ENCODE measurements around the gene TEFM.

The TEFM gene

GRCh38 chr17:30920683-30921543 lies 14.9 kb upstream of the TEFM start:
- Histone ChIP-seq H4K8ac (ENCODE audit: low read depth, low read length) (no peak overlapping the region), H4K91ac (ENCODE audit: low read depth, low read length, poor library complexity) (no peak overlapping the region), H3K4me1 (ENCODE audit: control insufficient read depth in 2 of 2, insufficient read depth in 1 of 2, low read depth in 1 of 2, low read length in 2 of 2) (peaks cover 4 to 5% of the 10 kb centered on the region in 2 donors), H3K4me3 (ENCODE audit: low read length in 2 of 2) (no peak overlapping the region), H3K27ac (replicated peaks; ENCODE audit: low read length) (no peak overlapping the region), H2AFZ (ENCODE audit: low read length) (peak overlapping the region; percentile 68), H3K14ac (ENCODE audit: low read length) (no peak overlapping the region), H3K9ac (ENCODE audit: low read depth, low read length, poor library complexity) (no peak overlapping the region), H2BK12ac (ENCODE audit: low read length) (no peak overlapping the region), H2BK15ac (ENCODE audit: low read length) (no peak overlapping the region), H2BK120ac (ENCODE audit: low read depth, low read length) (no peak overlapping the region), H2BK5ac (ENCODE audit: low read length) (no peak overlapping the region), H3K4ac (ENCODE audit: low read length) (no peak overlapping the region), H3K27me3 (ENCODE audit: control insufficient read depth in 3 of 3, insufficient read depth in 3 of 3, low read depth in 1 of 3, low read length in 3 of 3) (peaks cover 9 to 50% (median 32%) of the 10 kb centered on the region in 3 experiments), H3K79me1 (ENCODE audit: low read depth, low read length) (no peaks in the 10 kb centered on the region), H3K23ac (ENCODE audit: low read depth, low read length, poor library complexity) (no peak overlapping the region), H3K9me3 (replicated peaks in 1 of 2; ENCODE audit: control insufficient read depth in 2 of 2, insufficient read depth in 1 of 2, low read depth in 1 of 2, low read length in 2 of 2) (peaks cover 0 to 2% of the 10 kb centered on the region in 2 donors), H3K4me2 (ENCODE audit: insufficient read depth, low read length, poor library complexity, severe bottlenecking) (no peak overlapping the region), H3K36me3 (replicated peaks in 1 of 2; ENCODE audit: control insufficient read depth in 2 of 2, insufficient read depth in 2 of 2, low read length in 2 of 2) (no peaks in the 10 kb centered on the region), H2AK5ac (ENCODE audit: low read depth, low read length) (no peak overlapping the region), H3K18ac (ENCODE audit: low read length) (peak overlapping the region; percentile 24)
- WGBS, 2 donors (ENCODE audit: extremely low coverage in 2 of 2, insufficient read length in 2 of 2, insufficient replicate concordance in 1 of 2): no CpG with 5 or more reads among the region's 11 CpGs
- DNase-seq (ENCODE audit: low spot score): no peak

- H3K9ac ChIP-seq (ENCODE audit: low read depth, low read length, poor library complexity): no peak overlapping the region
- H3K27ac ChIP-seq (replicated peaks; ENCODE audit: low read length): no peak overlapping the region
- H3K14ac ChIP-seq (ENCODE audit: low read length): no peak overlapping the region
- peak overlapping the region; percentile 68 for H2AFZ ChIP-seq (ENCODE audit: low read length)
- H3K4me3 ChIP-seq (ENCODE audit: low read length in 2 of 2): no peak overlapping the region
- peaks cover 9 to 48% (median 33%) of the 10 kb centered on the region in 3 experiments for H3K27me3 ChIP-seq (ENCODE audit: control insufficient read depth in 3 of 3, insufficient read depth in 3 of 3, low read depth in 1 of 3, low read length in 3 of 3)
- no peak overlapping the region for H3K18ac ChIP-seq (ENCODE audit: low read length)
- peaks cover 0 to 2% of the 10 kb centered on the region in 2 donors for H3K9me3 ChIP-seq (replicated peaks in 1 of 2; ENCODE audit: control insufficient read depth in 2 of 2, insufficient read depth in 1 of 2, low read depth in 1 of 2, low read length in 2 of 2)
- H3K4me2 ChIP-seq (ENCODE audit: insufficient read depth, low read length, poor library complexity, severe bottlenecking): no peak overlapping the region
- H2AK5ac ChIP-seq (ENCODE audit: low read depth, low read length): no peak overlapping the region
- H2BK12ac ChIP-seq (ENCODE audit: low read length): no peak overlapping the region
- H3K23ac ChIP-seq (ENCODE audit: low read depth, low read length, poor library complexity): no peak overlapping the region
- no peaks in the 10 kb centered on the region for H3K36me3 ChIP-seq (replicated peaks in 1 of 2; ENCODE audit: control insufficient read depth in 2 of 2, insufficient read depth in 2 of 2, low read length in 2 of 2)
- H3K79me1 ChIP-seq (ENCODE audit: low read depth, low read length): no peaks in the 10 kb centered on the region
- no peak overlapping the region for H4K8ac ChIP-seq (ENCODE audit: low read depth, low read length)
- H2BK15ac ChIP-seq (ENCODE audit: low read length): no peak overlapping the region
- no peak overlapping the region for H2BK120ac ChIP-seq (ENCODE audit: low read depth, low read length)
- no CpG with 5 or more reads among the region's 4 CpGs for WGBS, 2 donors (ENCODE audit: extremely low coverage in 2 of 2, insufficient read length in 2 of 2, insufficient replicate concordance in 1 of 2)
- no peak overlapping the region for H3K4ac ChIP-seq (ENCODE audit: low read length)
- peaks cover 4 to 5% of the 10 kb centered on the region in 2 donors for H3K4me1 ChIP-seq (ENCODE audit: control insufficient read depth in 2 of 2, insufficient read depth in 1 of 2, low read depth in 1 of 2, low read length in 2 of 2)
- no peak overlapping the region for H4K91ac ChIP-seq (ENCODE audit: low read depth, low read length, poor library complexity)
- no peak overlapping the region for H2BK5ac ChIP-seq (ENCODE audit: low read length)
- no peak for DNase-seq (ENCODE audit: low spot score)
These were observed 14.2 kb upstream of the TEFM start for GRCh38 chr17:30920282-30920681.

DNA sequence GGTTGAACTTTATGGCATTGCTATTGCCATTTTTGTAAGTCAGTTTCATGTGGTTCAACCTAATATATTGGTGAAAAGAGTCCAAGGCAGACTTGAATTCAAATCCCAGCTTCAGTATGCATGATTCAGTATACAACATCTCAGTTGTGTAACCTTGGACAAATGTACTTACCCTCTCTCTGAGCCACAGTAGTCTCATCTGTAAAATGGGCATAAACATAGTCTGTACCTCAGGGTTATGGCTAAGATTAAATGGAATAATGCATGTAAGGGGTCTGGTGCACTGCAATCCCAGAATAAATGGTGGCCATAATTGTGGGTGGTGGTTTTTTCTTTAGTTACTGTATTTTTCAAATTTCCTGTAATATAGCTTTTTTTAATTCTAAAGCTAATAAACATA lies 11.0 kb upstream of the TEFM start:
- Histone ChIP-seq H3K36me3 (replicated peaks in 1 of 2; ENCODE audit: control insufficient read depth in 2 of 2, insufficient read depth in 2 of 2, low read length in 2 of 2) (no peaks in the 10 kb centered on the region), H2BK12ac (ENCODE audit: low read length) (no peak overlapping the region), H4K8ac (ENCODE audit: low read depth, low read length) (no peak overlapping the region), H3K27me3 (ENCODE audit: control insufficient read depth in 3 of 3, insufficient read depth in 3 of 3, low read depth in 1 of 3, low read length in 3 of 3) (peaks cover under 1 to 21% (median 13%) of the 10 kb centered on the region in 3 experiments), H4K91ac (ENCODE audit: low read depth, low read length, poor library complexity) (no peak overlapping the region), H2BK15ac (ENCODE audit: low read length) (no peak overlapping the region), H3K4me1 (ENCODE audit: control insufficient read depth in 2 of 2, insufficient read depth in 1 of 2, low read depth in 1 of 2, low read length in 2 of 2) (peaks cover 4 to 5% of the 10 kb centered on the region in 2 donors), H3K4me2 (ENCODE audit: insufficient read depth, low read length, poor library complexity, severe bottlenecking) (no peak overlapping the region), H3K9ac (ENCODE audit: low read depth, low read length, poor library complexity) (no peak overlapping the region), H3K14ac (ENCODE audit: low read length) (no peak overlapping the region), H3K27ac (replicated peaks; ENCODE audit: low read length) (no peak overlapping the region), H3K79me1 (ENCODE audit: low read depth, low read length) (no peaks in the 10 kb centered on the region), H3K9me3 (replicated peaks in 1 of 2; ENCODE audit: control insufficient read depth in 2 of 2, insufficient read depth in 1 of 2, low read depth in 1 of 2, low read length in 2 of 2) (no peaks in the 10 kb centered on the region), H2AK5ac (ENCODE audit: low read depth, low read length) (no peak overlapping the region), H3K23ac (ENCODE audit: low read depth, low read length, poor library complexity) (no peak overlapping the region), H3K18ac (ENCODE audit: low read length) (no peak overlapping the region), H2AFZ (ENCODE audit: low read length) (no peak overlapping the region), H3K4ac (ENCODE audit: low read length) (no peak overlapping the region), H2BK120ac (ENCODE audit: low read depth, low read length) (no peak overlapping the region), H2BK5ac (ENCODE audit: low read length) (no peak overlapping the region), H3K4me3 (ENCODE audit: low read length in 2 of 2) (no peak overlapping the region)
- DNase-seq (ENCODE audit: low spot score): no peak

DNA sequence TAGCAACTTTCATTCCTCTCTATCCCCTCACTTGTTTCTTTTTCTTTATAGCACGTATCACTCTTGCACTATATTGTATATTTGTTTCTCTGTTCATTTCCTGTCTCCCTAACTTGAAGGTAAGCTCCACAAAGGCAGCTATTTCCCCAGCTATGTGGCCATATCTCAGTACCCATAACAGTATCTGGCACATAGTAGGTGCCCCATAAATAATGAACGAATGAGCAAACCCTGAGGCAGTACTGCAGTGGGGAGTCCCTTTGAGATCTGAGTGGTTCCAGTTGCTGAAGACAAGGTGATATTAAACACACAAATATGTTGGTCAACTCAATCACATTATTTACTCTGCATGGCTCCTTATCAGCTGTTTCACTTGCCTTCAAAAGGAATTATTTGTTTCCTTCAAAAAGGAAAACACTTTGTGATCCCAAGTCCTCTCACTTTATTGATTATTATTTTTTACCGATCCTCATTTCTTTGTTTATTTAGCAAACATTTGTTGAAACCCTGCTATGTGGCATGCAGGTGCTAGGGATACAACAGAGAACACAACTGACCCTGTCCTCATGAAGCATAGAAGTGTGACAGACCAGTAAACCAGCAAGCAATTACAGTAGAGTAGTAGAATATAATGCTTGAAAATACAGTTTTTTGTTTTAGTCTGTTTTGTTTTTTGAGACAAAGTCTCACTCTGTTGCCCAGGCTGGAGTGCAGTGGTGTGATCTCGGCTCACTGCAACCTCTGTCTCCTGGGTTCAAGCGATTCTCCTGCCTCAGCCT lies 10.0 kb upstream of the TEFM start:
- peaks cover 3 to 5% of the 10 kb centered on the region in 2 donors for H3K4me1 ChIP-seq (ENCODE audit: control insufficient read depth in 2 of 2, insufficient read depth in 1 of 2, low read depth in 1 of 2, low read length in 2 of 2)

More for the DNA sequence above, 10.0 kb upstream of the TEFM start:
- no peaks in the 10 kb centered on the region for H3K36me3 ChIP-seq (replicated peaks in 1 of 2; ENCODE audit: control insufficient read depth in 2 of 2, insufficient read depth in 2 of 2, low read length in 2 of 2)
- no peaks in the 10 kb centered on the region for H3K79me1 ChIP-seq (ENCODE audit: low read depth, low read length)
- no peak overlapping the region for H2BK120ac ChIP-seq (ENCODE audit: low read depth, low read length)
- H3K18ac ChIP-seq (ENCODE audit: low read length): no peak overlapping the region
- H3K4me2 ChIP-seq (ENCODE audit: insufficient read depth, low read length, poor library complexity, severe bottlenecking): no peak overlapping the region
- H2BK5ac ChIP-seq (ENCODE audit: low read length): no peak overlapping the region
- H2AK5ac ChIP-seq (ENCODE audit: low read depth, low read length): no peak overlapping the region
- H2BK15ac ChIP-seq (ENCODE audit: low read length): no peak overlapping the region
- no peak overlapping the region for H3K9ac ChIP-seq (ENCODE audit: low read depth, low read length, poor library complexity)
- no peak overlapping the region for H3K23ac ChIP-seq (ENCODE audit: low read depth, low read length, poor library complexity)
- H3K9me3 ChIP-seq (replicated peaks in 1 of 2; ENCODE audit: control insufficient read depth in 2 of 2, insufficient read depth in 1 of 2, low read depth in 1 of 2, low read length in 2 of 2): no peaks in the 10 kb centered on the region
- H3K4me3 ChIP-seq (ENCODE audit: low read length in 2 of 2): no peak overlapping the region
- H4K8ac ChIP-seq (ENCODE audit: low read depth, low read length): no peak overlapping the region
- no peak overlapping the region for H3K14ac ChIP-seq (ENCODE audit: low read length)
- WGBS, 2 donors (ENCODE audit: extremely low coverage in 2 of 2, insufficient read length in 2 of 2, insufficient replicate concordance in 1 of 2): no CpG with 5 or more reads among the region's 5 CpGs
- H3K27ac ChIP-seq (replicated peaks; ENCODE audit: low read length): no peak overlapping the region
- no peak for DNase-seq (ENCODE audit: low spot score)
- no peak overlapping the region for H2BK12ac ChIP-seq (ENCODE audit: low read length)
- H3K4ac ChIP-seq (ENCODE audit: low read length): no peak overlapping the region
- no peak overlapping the region for H2AFZ ChIP-seq (ENCODE audit: low read length)
- H4K91ac ChIP-seq (ENCODE audit: low read depth, low read length, poor library complexity): no peak overlapping the region
- H3K27me3 ChIP-seq (ENCODE audit: control insufficient read depth in 3 of 3, insufficient read depth in 3 of 3, low read depth in 1 of 3, low read length in 3 of 3): peaks cover 0 to 11% (median 3%) of the 10 kb centered on the region in 3 experiments

Measured in neuronal stem cell (in vitro differentiated cells).